ENCODE data around the gene SEPTIN10. TPM values are rescaled to one million over a fixed set of nuclear protein-coding genes. Genes with fewer than 3 reads are reported as not detected.
"Not testable (repeated sequence)": the region's sequence is repeated elsewhere in the genome, so short reads cannot be mapped to it uniquely, and the experiment has no call there.

SEPTIN10 gene
- total RNA-seq, 4 donors from 2014 or later: 81.7 to 134 (median 114) TPM

DNA sequence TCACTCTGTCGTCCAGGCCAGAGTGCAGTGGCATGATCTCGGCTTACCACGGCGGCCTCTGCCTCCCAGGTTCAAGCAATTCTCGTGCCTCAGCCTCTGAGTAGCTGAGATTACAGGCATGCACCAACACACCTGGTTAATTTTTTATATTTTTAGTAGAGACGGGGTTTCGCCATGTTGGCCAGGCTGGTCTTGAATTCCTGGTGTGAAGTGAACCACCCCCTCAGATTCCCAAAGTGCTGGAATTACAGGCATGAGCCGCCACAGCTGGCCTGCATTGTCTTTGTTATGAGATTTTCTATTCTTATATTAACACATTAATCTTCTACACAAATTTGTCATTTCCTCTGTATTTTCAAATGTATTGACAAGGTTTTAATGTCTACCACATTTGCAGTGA is 75.2 kb downstream of the SEPTIN10 start:
- intact Hi-C loops (cut with DNase I; ENCODE audit: low total_unique reads): no loop called here
- no peak overlapping the region for H3K4me3 ChIP-seq (ENCODE audit: low read depth, poor library complexity, severe bottlenecking)
- no peak for DNase-seq (ENCODE audit: low spot score in 2 of 2)
- 69 to 81% methylated on average over 8 of the region's 8 CpGs for whole genome bisulfite sequencing, 2 donors
- TF ChIP-seq CTCF (IDR thresholded peaks at IDR 0.05): no peak

DNA sequence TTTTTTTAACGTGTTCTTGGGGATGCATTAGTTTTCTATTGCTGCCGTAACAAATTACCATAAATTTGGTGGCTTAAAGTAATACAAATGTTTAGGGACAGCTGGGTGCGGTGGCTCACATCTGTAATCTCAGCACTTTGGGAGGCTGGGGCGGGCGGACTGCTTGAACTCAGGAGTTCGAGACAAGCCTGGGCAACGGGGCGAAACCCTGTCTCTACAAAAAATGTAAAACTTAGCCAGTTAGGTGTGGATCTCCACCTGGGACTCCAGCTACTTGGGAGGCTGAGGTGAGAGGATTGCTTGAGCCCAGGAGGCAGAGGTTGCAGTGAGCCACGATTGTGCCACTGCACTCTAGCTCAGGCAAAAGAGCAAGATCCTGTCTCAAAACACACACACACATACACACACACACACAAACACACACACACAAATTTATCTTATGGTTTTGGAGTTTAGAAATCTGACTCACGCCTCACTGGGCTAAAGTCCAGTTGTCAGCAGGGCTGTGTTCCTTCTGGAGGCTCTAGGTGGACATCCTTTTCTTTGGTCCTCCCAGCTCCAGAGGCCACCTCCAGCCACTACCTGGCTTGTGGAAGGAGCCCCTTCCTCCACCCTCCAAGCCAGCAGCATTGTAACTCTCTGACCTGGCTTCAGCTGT is 76.1 kb downstream of the SEPTIN10 start:
- 65 to 76% methylated on average over 10 of the region's 10 CpGs for whole genome bisulfite sequencing, 2 donors
- no peak for DNase-seq (ENCODE audit: low spot score in 2 of 2)
- H3K4me3 ChIP-seq (ENCODE audit: low read depth, poor library complexity, severe bottlenecking): no peak overlapping the region
- TF ChIP-seq POLR2A (IDR thresholded peaks at IDR 0.05) (no peak), CTCF (IDR thresholded peaks at IDR 0.05) (no peak)
- intact Hi-C loops (cut with DNase I; ENCODE audit: low total_unique reads): no loop called here

GRCh38 chr2:109536556-109536955 is 77.2 kb downstream of the SEPTIN10 start:
- 45 to 47% methylated on average over 3 of the region's 3 CpGs for WGBS, 2 donors
- DNase-seq (ENCODE audit: low spot score in 2 of 2); intact Hi-C loops (cut with DNase I; ENCODE audit: low total_unique reads); H3K4me3 ChIP-seq (ENCODE audit: low read depth, poor library complexity, severe bottlenecking): not testable (repeated sequence)

- intact Hi-C loops (cut with DNase I; ENCODE audit: low total_unique reads): no loop called here
- TF ChIP-seq CTCF (IDR thresholded peaks at IDR 0.05): no peak
- no peak for TF ChIP-seq POLR2A (IDR thresholded peaks at IDR 0.05)
- no peak for DNase-seq (ENCODE audit: low spot score in 2 of 2)
- H3K4me3 ChIP-seq (ENCODE audit: low read depth, poor library complexity, severe bottlenecking): no peak overlapping the region
- WGBS, 2 donors: 81 to 84% methylated on average over 6 of the region's 6 CpGs
Measured at GRCh38 chr2:109535217-109535946, 78.4 kb downstream of the SEPTIN10 start.

GRCh38 chr2:109533823-109534222 is 79.9 kb downstream of the SEPTIN10 start:
- intact Hi-C loops (cut with DNase I; ENCODE audit: low total_unique reads): no loop called here
- H3K4me3 ChIP-seq (ENCODE audit: low read depth, poor library complexity, severe bottlenecking): no peak overlapping the region
- no peak for DNase-seq (ENCODE audit: low spot score in 2 of 2)
- 76 to 77% methylated on average over 6 to 7 of the region's 7 CpGs for WGBS, 2 donors
- TF ChIP-seq CTCF (IDR thresholded peaks at IDR 0.05) (no peak), POLR2A (IDR thresholded peaks at IDR 0.05) (no peak)

GRCh38 chr2:109532728-109533076 is 81.1 kb downstream of the SEPTIN10 start:
- TF ChIP-seq CTCF (IDR thresholded peaks at IDR 0.05) (no peak), POLR2A (IDR thresholded peaks at IDR 0.05) (no peak)
- DNase-seq (ENCODE audit: low spot score in 2 of 2): no peak

More at GRCh38 chr2:109532728-109533076, 81.1 kb downstream of the SEPTIN10 start:
- H3K4me3 ChIP-seq (ENCODE audit: low read depth, poor library complexity, severe bottlenecking): no peak overlapping the region
- WGBS, 2 donors: 93 to 94% methylated on average over 5 of the region's 5 CpGs
- intact Hi-C loops (cut with DNase I; ENCODE audit: low total_unique reads): no loop called here
